NCI-H2081 treated with DMSO at 0.1 percent for 48 hours (cell line): Measurements from ENCODE around the gene BCAR1.
"Not testable (repeated sequence)": the region's sequence is repeated elsewhere in the genome, so short reads cannot be mapped to it uniquely, and the experiment has no call there.

Experiments used
- DNase-seq: peaks from one replicate; lab custom pipeline; 2025; lab: John Stamatoyannopoulos, UW

BCAR1 gene

DNA sequence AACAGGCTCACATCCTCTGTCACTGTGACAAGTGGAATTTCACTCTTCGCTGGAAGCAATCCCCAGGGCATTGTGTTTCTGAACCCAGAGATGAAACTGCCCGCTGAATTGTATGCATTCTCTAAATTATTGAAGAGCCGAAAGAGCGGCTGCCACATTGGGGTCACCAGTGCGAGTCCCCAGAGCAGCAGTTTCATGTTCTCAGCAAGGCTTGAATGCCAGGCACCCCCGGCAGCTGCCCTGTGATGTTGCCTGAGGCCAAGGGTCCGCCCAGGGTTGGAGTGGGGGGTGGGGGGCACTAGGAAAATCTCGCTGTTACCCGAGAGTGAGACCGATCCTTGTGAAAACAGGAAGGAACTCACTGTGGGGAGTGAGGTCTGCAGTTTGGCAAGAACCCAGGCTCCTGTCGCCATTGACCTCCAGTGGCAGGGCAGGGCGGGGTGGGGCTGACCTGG, 20.7 kb upstream of the BCAR1 start:
- no peak for DNase-seq

DNA sequence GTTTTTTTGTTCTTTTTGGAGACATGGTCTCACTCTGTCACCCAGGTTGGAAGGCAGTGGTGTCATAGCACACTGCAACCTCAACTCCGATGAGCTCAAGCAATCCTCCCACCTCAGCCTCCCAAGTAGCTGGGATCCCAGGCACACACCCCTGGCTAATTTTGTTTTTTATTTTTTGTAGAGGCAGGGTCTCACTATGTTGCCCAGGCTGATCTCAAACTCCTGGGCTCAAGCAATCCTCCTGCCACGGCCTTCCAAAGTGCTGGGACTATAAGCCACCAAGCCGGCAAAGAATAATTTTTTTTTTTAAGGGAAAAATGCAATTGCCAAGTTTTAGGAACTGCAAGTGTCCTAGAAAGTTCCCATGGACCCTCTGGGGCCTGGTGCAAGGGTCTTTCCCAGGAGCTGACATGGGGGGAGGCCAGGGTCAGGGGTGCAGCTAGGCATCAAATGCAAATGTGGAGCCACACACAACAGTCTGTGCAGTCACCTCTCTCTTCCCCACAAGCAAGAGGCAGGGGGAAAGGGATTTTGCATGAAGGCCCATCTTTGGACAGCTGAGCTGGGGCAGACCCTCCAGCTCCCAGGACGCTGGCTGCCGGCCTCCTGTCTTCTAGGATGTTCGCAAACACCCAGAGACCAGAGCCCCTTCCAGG, 20.1 kb upstream of the BCAR1 start:
- DNase-seq: no peak

DNA sequence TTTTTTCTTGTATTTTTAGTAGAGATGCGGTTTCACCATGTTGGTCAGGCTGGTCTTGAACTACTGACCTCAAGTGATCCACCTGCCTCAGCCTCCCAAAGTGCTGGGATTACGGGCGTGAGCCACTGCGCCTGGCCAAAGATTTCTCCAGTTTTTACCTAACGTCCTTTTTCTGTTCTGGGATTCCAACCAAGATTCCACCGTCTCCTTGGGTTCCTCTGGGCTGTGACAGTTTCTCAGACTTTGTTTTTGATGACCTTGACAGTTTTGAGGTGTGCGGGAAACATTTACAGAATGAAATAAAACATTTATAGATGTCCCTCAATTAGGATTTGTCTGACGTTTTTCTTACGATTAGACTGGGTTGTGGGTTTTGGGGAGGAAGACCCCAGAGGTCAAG, 17.9 kb upstream of the BCAR1 start:
- not testable (repeated sequence) for DNase-seq

GRCh38 chr16:75267631-75268264, 16.3 kb upstream of the BCAR1 start:
- DNase-seq: no peak

GRCh38 chr16:75266738-75267630, 15.6 kb upstream of the BCAR1 start:
- no peak for DNase-seq

GRCh38 chr16:75265911-75266701, 14.7 kb upstream of the BCAR1 start:
- no peak for DNase-seq

GRCh38 chr16:75264999-75265910, 13.8 kb upstream of the BCAR1 start:
- no peak for DNase-seq

DNA sequence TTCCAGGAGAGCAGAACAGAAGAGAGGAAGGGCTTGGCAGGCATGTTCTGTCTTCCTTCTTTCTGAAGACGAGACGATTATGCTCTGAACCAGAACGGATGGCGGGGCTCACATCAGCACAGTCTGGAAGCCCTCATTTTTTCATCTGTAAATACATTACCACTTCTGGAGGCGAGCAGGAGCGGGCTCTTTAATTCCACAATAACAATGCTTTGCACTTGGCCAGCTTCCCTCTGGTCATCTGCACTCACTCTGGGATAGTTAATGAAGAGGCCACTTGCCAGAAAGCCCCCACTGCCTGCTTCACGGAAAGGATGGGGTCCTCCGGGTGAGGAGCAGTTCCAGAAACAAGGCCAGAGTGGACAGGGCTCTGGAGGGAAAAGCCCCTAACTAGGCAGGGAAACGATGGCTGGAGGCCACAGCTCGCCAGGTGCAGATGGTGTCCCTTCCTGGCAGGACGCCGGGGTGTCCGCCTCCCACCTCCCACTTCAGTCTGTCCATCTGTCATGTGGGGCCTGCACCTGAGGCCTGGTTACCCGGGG, 13.1 kb upstream of the BCAR1 start:
- no peak for DNase-seq

DNA sequence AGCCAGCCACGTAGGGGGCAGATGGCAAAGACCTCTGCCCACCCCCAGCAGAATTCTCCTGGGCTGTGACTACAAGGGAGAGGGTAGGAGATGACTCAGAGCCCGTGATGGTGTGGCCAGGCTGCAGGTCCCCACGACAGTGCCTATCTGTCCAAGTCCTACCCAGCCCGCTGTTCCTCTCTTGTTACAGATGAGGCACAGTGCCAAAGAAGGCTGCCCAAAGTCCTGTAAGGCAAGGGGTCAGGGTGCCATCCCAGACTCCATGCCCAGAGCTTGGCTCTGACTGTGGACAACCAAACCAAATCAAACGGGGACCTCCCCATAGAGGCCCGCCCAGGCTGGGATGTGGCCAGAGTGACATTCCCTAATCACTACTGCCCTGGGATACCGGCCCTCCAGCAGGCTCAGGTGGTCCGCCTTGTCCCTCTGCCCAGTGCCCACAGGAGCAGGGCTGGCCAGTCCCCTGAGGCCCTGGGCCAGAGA, 12.6 kb upstream of the BCAR1 start:
- no peak for DNase-seq

GRCh38 chr16:75263291-75263962, 12.0 kb upstream of the BCAR1 start:
- no peak for DNase-seq

DNA sequence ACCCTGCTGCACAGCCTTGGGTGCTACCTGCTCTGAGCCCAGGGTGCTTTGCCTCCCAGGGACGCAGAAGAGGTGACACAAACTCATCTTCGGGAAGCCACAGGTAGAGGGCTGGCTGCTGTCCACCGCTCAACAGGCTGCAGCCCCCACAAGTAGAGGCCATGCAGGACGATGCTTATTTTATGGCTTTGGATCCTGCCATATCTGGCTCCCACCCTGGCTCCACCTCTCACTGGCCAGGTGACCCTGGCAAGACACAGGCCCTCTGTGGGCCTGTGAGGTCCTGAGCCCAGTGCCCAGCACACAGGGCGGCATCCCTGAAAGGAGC, 11.3 kb upstream of the BCAR1 start:
- DNase-seq: no peak

DNA sequence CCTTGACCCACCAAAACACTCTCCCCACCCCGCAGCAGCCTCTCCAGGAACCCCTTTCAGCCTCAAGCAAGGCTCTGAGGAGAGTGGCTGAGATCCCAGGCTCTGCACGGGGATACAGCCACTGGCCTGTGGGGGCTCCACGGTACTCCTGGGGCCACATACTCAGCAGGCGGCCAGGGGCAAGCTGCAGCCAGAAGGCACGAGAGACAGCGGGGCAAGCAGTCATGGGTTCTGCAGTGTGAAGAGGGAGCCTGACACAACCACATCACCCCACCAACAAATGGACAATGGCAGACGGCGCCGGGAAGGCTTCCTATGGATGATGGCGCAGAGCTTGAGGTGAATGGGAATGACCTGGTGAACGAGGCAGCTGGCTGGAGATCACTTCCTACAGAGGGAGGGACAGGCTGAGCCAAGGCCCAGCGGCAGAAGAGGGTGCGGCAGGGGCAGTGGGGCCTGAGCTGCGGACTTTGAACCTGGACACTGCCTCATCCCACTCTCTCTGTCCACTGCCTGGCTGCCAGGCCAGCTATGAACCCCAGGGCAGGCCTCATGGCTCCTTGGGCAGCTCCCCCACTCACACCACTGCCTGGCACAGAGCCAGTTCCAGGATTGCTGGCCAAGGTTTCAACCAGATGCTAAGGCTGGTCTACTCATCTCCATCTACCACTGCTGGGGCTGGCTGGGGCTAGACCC, 10.8 kb upstream of the BCAR1 start:
- no peak for DNase-seq

DNA sequence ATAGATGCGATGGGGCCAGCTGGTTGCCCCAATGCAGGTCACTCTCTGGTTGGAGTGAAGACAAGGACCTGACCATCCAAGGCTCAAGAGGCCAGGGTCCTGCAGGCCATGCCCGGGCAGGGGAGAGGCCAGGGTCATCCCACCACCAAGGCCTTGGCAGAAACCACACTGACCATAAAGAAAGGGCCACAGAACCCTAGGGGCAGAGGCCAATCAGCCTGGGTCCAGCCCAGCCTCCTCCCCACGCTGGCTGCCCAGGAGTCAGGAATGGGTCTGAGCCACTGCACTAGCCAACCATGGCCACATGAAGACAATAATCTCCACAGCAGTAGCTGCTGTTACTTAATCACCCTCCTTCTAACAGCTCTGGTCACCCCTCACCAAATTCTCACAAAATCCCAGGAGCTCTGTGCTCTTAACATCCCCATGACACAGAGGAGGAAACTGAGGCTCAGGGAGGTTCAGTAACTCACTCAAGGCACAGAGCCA, 10.2 kb upstream of the BCAR1 start:
- no peak for DNase-seq

- DNase-seq: no peak
Measured at GRCh38 chr16:75260851-75261589, 9.6 kb upstream of the BCAR1 start.

- no peak for DNase-seq
Measured at GRCh38 chr16:75258807-75259141, 7.3 kb upstream of the BCAR1 start.

GRCh38 chr16:75257886-75258806, 6.7 kb upstream of the BCAR1 start:
- DNase-seq: no peak

- DNase-seq: no peak
Measured at GRCh38 chr16:75256696-75257343, 5.4 kb upstream of the BCAR1 start.
